Activated naive CD8-positive, alpha-beta T cell treated with anti-CD3 and anti-CD28 coated beads for 36 hours (primary cell): ENCODE data around the gene LARGE1. TPM values are rescaled to one million over a fixed set of nuclear protein-coding genes. Genes with fewer than 3 reads are reported as not detected.
"Not testable (repeated sequence)": the region's sequence is repeated elsewhere in the genome, so short reads cannot be mapped to it uniquely, and the experiment has no call there.

Source experiments
- DNase-seq: peaks from one replicate; pipeline ENCODE4 v3.0.0; 2021
- H3K27ac Mint-ChIP-seq: one replicate; pipeline ENCODE4 v1.8.0; 2022; ENCODE audit warnings: mild to moderate bottlenecking, moderate library complexity, mixed read lengths
- H3K27me3 Mint-ChIP-seq: one replicate; pipeline ENCODE4 v1.8.0; 2022; ENCODE audit warnings: mild to moderate bottlenecking, mixed read lengths
- H3K36me3 Mint-ChIP-seq: one replicate; pipeline ENCODE4 v1.8.0; 2021; ENCODE audit warnings: mild to moderate bottlenecking, mixed read lengths
- H3K4me1 Mint-ChIP-seq: one replicate; pipeline ENCODE4 v1.8.0; 2021; ENCODE audit warnings: mixed read lengths
- H3K4me3 Mint-ChIP-seq: one replicate; pipeline ENCODE4 v1.8.0; 2022; ENCODE audit warnings: mild to moderate bottlenecking, moderate library complexity, mixed read lengths
- H3K9me3 Mint-ChIP-seq: one replicate; pipeline ENCODE4 v1.8.0; 2022; ENCODE audit warnings: mixed read lengths
- total RNA-seq, 2 experiments: library from RNA; stranded (reverse); gene quantifications; one replicate each; pipeline ENCODE4 v1.2.3, GENCODE V29; 2021

LARGE1 gene
- total RNA-seq, 2 experiments from 2014 or later, result 0.28 to 0.93 TPM

DNA sequence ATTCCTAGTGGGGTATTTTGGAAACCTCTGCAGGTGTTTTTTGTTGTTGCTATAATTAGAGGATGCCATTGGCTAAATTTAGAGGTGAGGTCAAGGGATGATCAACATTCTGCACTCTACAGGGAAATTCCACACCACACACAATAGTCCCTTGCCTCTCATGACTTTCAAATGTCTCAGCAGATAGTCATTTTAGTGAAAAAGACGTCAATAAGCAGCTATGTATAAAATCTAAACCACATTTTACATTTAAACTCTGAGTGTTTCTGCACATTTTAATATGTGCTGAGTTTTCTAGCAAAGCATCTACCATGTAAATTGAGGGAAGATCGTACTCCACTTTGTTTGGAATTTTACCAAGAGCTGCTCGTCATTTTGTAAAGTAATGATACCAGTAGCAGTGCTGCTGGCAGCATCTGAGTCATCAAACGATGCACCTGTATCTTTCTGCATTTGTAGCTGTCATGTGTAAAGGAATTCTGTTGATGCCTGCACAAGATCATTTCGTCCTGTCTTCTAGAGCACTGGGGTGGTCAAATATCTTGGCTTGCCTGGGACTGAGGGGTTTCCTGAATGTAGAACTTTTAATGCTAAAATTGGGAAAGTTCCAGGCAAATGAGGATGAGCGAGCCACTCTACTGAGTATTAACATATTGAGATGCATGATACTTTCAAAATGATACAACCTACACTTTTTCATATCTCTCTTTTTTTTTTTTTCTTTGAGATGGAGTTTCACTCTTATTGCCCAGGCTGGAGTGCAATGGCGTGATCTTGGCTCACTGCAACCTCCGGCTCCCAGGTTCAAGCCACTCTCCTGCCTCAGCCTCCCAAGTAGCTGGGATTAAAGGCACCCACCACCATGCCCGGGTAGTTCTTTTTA lies 447.6 kb downstream of the LARGE1 start:
- H3K9me3 Mint-ChIP-seq, result no peaks in the 10 kb centered on the region
- no peak for DNase-seq
- no peaks in the 10 kb centered on the region for H3K27me3 Mint-ChIP-seq
- H3K4me1 Mint-ChIP-seq, result no peaks in the 10 kb centered on the region
- no peak overlapping the region for H3K4me3 Mint-ChIP-seq
- H3K27ac Mint-ChIP-seq, result no peak overlapping the region
- H3K36me3 Mint-ChIP-seq, result no peaks in the 10 kb centered on the region

GRCh38 chr22:33470456-33470855 lies 449.8 kb downstream of the LARGE1 start:
- no peaks in the 10 kb centered on the region for H3K36me3 Mint-ChIP-seq

DNA sequence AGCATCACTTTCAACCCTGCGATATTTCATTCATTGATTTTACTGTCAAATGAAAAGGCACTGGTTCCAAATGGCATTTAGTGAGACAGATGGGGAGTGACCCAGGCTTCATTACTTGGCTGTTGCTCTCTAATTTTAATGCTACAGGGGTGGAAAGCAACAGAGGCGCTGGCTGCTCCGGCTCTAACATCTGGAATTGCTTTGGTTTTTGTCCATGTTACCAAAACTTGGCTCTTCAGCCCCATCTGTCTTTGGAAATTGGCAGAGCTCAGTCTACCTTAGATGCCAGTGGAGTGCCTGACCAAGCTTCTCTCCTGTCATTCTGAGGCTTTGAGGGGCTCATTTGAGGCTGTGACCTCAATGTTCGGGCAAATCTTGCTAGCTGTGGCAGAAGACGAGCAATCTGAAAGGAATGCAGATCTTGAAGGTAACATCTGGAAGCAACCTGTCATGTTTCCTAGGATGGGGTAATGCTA lies 452.6 kb downstream of the LARGE1 start:
- no peaks in the 10 kb centered on the region for H3K4me1 Mint-ChIP-seq
- H3K27me3 Mint-ChIP-seq, result no peaks in the 10 kb centered on the region
- no peak overlapping the region for H3K27ac Mint-ChIP-seq
- DNase-seq, result no peak
- H3K9me3 Mint-ChIP-seq, result peaks cover 2% of the 10 kb centered on the region
- no peaks in the 10 kb centered on the region for H3K36me3 Mint-ChIP-seq
- H3K4me3 Mint-ChIP-seq, result no peak overlapping the region

More at GRCh38 chr22:33470456-33470855, 449.8 kb downstream of the LARGE1 start:
- H3K4me1 Mint-ChIP-seq, result no peaks in the 10 kb centered on the region
- no peaks in the 10 kb centered on the region for H3K9me3 Mint-ChIP-seq
- H3K4me3 Mint-ChIP-seq, result no peak overlapping the region
- no peak for DNase-seq
- H3K27me3 Mint-ChIP-seq, result no peaks in the 10 kb centered on the region
- H3K27ac Mint-ChIP-seq, result no peak overlapping the region

- Mint-ChIP-seq H3K9me3 (peaks cover 4% of the 10 kb centered on the region), H3K4me3 (no peak overlapping the region), H3K27me3 (no peaks in the 10 kb centered on the region), H3K4me1 (no peaks in the 10 kb centered on the region), H3K36me3 (no peaks in the 10 kb centered on the region), H3K27ac (no peak overlapping the region)
- no peak for DNase-seq
Measured at GRCh38 chr22:33467080-33467479, 453.2 kb downstream of the LARGE1 start.

- Mint-ChIP-seq H3K27me3 (peaks cover 4% of the 10 kb centered on the region), H3K27ac (no peak overlapping the region)
Measured at GRCh38 chr22:33465554-33465953, 454.7 kb downstream of the LARGE1 start.

DNA sequence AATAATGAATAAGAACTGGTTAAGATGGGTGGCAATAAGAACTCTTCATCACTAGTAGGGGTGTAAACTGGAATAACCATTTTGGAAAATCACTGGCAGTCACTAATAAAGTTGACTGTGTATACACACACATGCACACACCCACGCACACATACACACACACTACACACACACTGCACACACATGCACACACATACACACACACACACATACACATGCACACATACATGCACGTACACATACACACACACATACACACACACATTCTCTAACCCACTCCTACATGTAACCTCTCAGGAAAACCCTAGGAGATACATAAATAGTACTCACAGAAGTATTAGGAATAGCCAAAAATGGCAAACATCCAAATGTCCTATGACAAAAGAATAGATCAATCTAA lies 455.6 kb downstream of the LARGE1 start:
- Mint-ChIP-seq H3K27ac (no peak overlapping the region), H3K36me3 (no peaks in the 10 kb centered on the region), H3K27me3 (peaks cover 7% of the 10 kb centered on the region), H3K4me3 (no peak overlapping the region), H3K9me3 (peaks cover 8% of the 10 kb centered on the region), H3K4me1 (no peaks in the 10 kb centered on the region)
- no peak for DNase-seq

More at GRCh38 chr22:33465554-33465953, 454.7 kb downstream of the LARGE1 start:
- Mint-ChIP-seq H3K9me3 (peaks cover 5% of the 10 kb centered on the region), H3K4me3 (no peak overlapping the region), H3K4me1 (no peaks in the 10 kb centered on the region), H3K36me3 (no peaks in the 10 kb centered on the region)
- no peak for DNase-seq

DNA sequence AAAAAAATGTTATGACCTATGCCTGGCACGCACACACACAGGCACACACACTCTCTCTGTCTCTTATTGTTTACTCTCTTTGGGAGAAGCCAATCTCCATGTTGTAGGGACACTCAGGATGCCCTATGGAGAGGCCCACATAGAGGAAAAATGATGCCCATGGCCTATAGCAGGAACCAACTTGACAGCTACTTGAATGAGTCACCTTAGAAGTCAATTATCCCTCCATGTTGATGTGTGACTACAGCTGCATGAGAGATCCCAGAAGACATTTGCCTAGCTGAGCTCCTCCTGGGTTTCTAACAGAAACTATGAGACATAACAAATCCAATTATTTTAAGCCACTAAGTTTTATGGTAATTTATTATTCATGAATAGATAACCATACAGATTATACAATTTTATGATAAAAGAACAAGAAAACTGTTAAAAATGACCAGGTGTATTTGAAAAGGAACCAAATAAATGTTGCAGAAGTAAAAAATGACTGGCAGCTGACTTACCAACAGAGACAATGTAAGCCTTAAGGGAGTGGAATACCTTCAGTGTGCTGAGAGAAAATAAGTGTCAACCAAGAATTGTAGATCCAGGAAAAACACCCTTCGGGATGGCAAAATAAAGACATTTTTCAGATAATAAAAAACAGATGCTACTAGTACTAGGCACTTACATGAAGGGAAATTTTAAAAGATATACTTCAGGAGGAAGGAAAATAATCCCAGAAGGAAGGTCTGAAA lies 458.4 kb downstream of the LARGE1 start:
- no peak for DNase-seq
- H3K27me3 Mint-ChIP-seq, result peaks cover 7% of the 10 kb centered on the region
- no peaks in the 10 kb centered on the region for H3K4me1 Mint-ChIP-seq
- no peaks in the 10 kb centered on the region for H3K36me3 Mint-ChIP-seq
- no peak overlapping the region for H3K4me3 Mint-ChIP-seq
- H3K9me3 Mint-ChIP-seq, result peaks cover 8% of the 10 kb centered on the region
- no peak overlapping the region for H3K27ac Mint-ChIP-seq

DNA sequence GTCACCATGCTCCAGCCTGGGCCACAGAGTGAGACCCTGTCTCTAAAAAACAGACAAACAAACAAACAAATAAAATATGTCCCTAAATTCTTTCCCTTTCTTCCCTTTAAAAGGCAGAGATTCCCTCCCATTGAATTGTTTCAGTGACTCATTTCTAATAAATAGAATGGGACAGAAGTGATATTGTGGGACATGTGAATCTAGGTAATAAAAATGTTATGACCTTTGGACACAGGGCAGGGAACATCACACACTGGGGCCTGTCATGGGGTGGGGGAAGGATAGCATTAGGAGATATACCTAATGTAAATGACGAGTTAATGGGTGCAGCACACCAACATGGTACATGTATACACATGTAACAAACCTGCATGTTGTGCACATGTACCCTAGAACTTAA lies 459.0 kb downstream of the LARGE1 start:
- not testable (repeated sequence) for H3K27me3 Mint-ChIP-seq, DNase-seq, H3K27ac Mint-ChIP-seq, H3K9me3 Mint-ChIP-seq, H3K4me1 Mint-ChIP-seq, H3K36me3 Mint-ChIP-seq, H3K4me3 Mint-ChIP-seq

GRCh38 chr22:33459137-33459536 lies 461.1 kb downstream of the LARGE1 start:
- Mint-ChIP-seq H3K4me1 (no peaks in the 10 kb centered on the region), H3K27me3 (peaks cover 7% of the 10 kb centered on the region), H3K27ac (no peak overlapping the region), H3K36me3 (no peaks in the 10 kb centered on the region), H3K4me3 (no peak overlapping the region), H3K9me3 (peaks cover 8% of the 10 kb centered on the region)
- DNase-seq, result no peak

DNA sequence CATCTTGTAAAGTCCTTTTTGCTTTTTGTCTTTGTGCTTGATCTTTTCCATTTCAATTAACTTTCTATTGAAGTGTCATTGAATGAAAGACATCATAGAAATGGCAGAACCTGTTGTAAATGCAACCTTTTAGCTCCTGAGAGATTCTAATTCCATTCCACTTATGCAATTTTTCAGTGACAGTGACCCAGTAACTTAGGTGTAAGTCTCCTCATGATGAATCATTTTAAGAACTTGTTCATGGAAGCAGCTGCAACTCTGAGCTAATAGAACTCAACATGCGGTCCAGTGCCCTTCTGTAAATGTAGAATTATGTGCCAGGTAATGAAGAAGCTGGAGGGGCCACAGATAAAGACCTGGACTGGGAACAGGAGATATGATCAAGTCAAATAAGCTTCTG lies 463.8 kb downstream of the LARGE1 start:
- no peak for DNase-seq
- Mint-ChIP-seq H3K4me1 (no peaks in the 10 kb centered on the region), H3K27me3 (peaks cover 7% of the 10 kb centered on the region)

DNA sequence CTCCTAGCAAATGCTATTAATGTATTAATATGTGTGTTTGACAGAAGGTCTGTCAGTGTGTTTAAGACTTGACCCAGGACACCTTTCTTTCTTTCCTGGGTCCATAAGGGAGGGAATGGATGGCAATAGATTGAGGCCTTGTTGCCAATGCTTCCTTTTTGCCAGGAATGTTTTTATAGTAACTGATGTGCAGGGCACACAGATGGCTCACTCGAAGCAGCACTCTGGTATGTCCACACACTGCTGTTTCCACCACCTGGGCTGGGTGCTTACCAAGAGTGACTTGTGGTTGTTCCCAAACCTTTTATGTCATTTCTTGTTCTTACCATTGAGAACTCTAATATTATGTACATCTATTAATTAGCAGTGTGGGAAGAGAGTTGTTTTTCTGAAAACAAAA lies 465.2 kb downstream of the LARGE1 start:
- H3K36me3 Mint-ChIP-seq, result no peaks in the 10 kb centered on the region
- no peaks in the 10 kb centered on the region for H3K27me3 Mint-ChIP-seq
- no peak overlapping the region for H3K27ac Mint-ChIP-seq
- no peak for DNase-seq
- no peak overlapping the region for H3K4me3 Mint-ChIP-seq
- H3K9me3 Mint-ChIP-seq, result no peaks in the 10 kb centered on the region
- H3K4me1 Mint-ChIP-seq, result no peaks in the 10 kb centered on the region

More for the DNA sequence above, 463.8 kb downstream of the LARGE1 start:
- Mint-ChIP-seq H3K36me3 (no peaks in the 10 kb centered on the region), H3K9me3 (peaks cover 2% of the 10 kb centered on the region), H3K4me3 (no peak overlapping the region), H3K27ac (no peak overlapping the region)

GRCh38 chr22:33451866-33452469 lies 468.3 kb downstream of the LARGE1 start:
- Mint-ChIP-seq H3K36me3 (no peaks in the 10 kb centered on the region), H3K27me3 (no peaks in the 10 kb centered on the region), H3K4me1 (no peaks in the 10 kb centered on the region), H3K27ac (no peak overlapping the region), H3K4me3 (no peak overlapping the region), H3K9me3 (no peaks in the 10 kb centered on the region)
- no peak for DNase-seq

- no peak for DNase-seq
- Mint-ChIP-seq H3K4me1 (no peaks in the 10 kb centered on the region), H3K27ac (no peak overlapping the region), H3K36me3 (no peaks in the 10 kb centered on the region), H3K27me3 (peaks cover 3% of the 10 kb centered on the region), H3K9me3 (no peaks in the 10 kb centered on the region), H3K4me3 (no peak overlapping the region)
Measured at GRCh38 chr22:33450756-33451155, 469.5 kb downstream of the LARGE1 start.

DNA sequence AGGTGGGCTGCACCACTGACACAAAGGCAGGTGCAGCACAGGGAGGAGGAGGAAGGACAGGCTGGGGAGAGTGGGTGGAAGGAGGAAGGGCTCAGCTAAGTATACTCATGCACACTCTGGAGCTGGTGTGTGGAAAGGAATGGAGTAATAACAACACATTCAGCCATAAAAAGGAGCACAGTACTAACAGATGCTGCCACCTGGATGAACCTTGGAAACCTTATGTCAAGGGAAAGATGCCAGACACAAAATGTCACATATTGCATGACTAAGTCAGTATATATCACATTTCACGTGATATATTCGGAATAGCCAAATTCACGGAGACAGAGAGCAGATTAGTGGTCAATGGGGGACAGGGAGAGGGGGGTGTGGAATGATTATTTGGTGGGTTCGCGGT lies 472.5 kb downstream of the LARGE1 start:
- Mint-ChIP-seq H3K27ac (no peak overlapping the region), H3K4me3 (no peak overlapping the region), H3K27me3 (peaks cover 3% of the 10 kb centered on the region), H3K4me1 (no peaks in the 10 kb centered on the region), H3K36me3 (no peaks in the 10 kb centered on the region), H3K9me3 (no peaks in the 10 kb centered on the region)
- no peak for DNase-seq

- H3K9me3 Mint-ChIP-seq, result no peaks in the 10 kb centered on the region
- peaks cover 13% of the 10 kb centered on the region for H3K27me3 Mint-ChIP-seq
- peaks cover 2% of the 10 kb centered on the region for H3K36me3 Mint-ChIP-seq
- H3K4me3 Mint-ChIP-seq, result no peak overlapping the region
- no peak overlapping the region for H3K27ac Mint-ChIP-seq
- H3K4me1 Mint-ChIP-seq, result no peaks in the 10 kb centered on the region
- no peak for DNase-seq
Measured at GRCh38 chr22:33443683-33444082, 476.6 kb downstream of the LARGE1 start.
